HG02623 (cell line): ENCODE measurements around the gene NCSTN.
A peak's percentile ranks its signal among the peaks of the same experiment; 100 is the strongest.

Experiments
- ATAC-seq: cut with Tn5 transposase; IDR thresholded peaks from one replicate; pipeline ENCODE4 v1.9.1; 2021; ENCODE audit warnings: moderate library complexity; ENCODE audit not compliant: unreplicated experiment

The NCSTN gene

DNA sequence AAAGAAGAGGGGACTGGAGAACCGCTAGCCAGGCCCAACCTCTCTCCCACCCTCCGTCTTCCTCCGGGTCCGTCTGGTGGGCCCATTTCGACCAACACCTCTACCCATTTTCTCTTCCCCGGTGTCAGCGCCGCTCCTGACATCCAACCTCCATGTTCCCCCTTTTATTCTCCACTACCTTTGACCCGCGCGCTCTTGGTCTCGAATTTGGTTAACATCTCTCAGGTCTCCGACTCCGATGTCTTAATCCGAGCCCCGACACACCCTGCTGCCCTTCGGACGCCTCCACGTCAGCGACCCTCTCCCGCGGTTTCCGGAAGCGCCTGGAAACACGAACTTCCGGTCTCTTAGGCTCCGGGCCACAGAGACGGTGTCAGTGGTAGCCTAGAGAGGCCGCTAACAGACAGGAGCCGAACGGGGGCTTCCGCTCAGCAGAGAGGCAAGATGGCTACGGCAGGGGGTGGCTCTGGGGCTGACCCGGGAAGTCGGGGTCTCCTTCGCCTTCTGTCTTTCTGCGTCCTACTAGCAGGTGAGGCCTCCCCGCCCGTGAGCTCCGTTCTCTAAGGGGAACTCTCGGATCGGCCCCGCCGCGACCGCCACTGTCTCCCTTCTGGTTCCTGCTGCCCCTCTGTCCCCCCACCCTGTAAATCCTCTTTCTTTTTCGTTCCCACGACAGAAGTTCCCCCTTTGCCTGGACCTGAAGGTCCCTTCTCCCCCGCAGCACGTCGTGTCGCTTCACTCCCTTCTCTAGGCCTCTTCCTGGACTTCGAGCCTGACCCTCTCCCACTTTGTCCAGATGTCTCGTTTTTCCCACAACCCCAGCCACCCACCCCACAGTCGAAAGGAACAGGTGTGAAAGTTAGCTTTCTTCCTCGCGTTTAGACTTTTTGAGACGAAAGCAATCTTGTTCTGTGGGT lies at the start of gene NCSTN, which contains the start of gene COPA:
TSS of gene NCSTN (plus strand) at position 431 of the 917 bp plus-strand sequence. CDS start at position 445, 14 bp downstream.
TSS of gene COPA (minus strand) at position 298 of the 917 bp plus-strand sequence. CDS start at position 218, 80 bp downstream.
- peak; percentile 81 for ATAC-seq

DNA sequence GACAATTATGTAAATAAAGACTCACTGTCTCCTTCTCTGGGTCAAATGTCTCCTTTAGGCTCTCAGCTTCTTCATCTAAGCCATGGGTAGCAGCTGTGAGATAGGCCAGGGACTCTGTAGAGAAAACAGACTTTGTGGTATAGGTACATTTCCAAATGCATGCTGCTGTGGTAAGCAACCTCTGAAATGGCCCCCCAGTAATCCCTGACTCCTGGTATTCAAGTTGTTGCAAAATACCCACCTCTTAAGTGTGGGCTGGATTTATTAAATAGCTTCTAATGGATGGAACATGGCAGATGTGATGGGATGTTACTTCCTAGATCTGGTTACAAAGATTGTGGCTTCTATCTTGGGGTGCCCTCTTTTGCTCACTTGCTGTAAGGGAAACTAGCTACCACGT lies 47.1 kb upstream of the NCSTN start:
- ATAC-seq, result no peak

DNA sequence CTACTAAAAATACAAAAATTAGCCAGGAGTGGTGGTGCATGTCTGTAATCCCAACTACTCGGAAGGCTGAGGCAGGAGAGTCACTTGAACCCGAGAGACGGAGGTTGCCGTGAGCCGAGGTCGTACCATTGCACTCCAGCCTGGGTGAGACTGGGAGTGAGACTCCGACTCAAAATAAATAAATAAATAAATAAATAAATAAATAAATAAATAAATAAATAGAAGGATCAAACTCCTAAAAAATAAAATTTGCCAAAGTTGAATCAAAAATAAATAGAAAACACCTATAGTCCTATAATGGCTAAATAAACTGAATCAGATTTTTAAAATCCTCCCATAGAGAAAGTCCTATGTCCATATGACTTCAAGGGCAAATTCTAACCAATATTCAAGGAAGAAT lies 43.0 kb upstream of the NCSTN start:
- no peak for ATAC-seq

DNA sequence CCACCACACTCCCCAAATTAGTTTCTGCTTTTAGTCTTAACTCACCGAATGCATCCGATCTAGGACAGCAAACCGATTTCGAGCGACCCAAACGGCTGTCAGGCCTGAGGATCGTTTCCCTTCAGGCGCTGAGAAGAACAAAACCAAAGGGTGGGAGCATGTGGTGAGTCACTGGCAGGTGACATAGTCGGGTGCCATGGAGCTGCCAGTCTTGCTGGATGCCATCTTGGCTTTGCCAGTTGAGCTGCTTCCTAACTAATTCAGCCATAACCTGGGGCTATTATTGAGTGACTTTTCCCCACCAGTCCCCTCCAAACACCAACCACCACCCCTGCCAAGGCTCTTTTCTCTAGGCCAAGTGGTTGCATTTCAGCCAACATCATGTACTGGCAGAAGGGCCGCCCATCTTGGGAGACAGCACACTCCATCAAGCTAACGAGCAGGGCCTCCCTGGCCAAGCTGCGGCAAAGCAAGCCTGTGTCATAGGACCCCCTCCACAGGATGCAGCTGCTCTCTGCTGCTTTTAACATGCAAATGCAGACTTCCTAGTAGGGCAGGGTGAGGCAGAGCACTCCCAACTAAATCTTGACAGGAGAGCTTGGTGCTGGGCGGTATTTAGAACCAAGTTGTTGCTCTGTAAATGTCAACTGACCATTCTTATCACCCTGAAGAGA lies 35.9 kb upstream of the NCSTN start:
- ATAC-seq, result no peak

DNA sequence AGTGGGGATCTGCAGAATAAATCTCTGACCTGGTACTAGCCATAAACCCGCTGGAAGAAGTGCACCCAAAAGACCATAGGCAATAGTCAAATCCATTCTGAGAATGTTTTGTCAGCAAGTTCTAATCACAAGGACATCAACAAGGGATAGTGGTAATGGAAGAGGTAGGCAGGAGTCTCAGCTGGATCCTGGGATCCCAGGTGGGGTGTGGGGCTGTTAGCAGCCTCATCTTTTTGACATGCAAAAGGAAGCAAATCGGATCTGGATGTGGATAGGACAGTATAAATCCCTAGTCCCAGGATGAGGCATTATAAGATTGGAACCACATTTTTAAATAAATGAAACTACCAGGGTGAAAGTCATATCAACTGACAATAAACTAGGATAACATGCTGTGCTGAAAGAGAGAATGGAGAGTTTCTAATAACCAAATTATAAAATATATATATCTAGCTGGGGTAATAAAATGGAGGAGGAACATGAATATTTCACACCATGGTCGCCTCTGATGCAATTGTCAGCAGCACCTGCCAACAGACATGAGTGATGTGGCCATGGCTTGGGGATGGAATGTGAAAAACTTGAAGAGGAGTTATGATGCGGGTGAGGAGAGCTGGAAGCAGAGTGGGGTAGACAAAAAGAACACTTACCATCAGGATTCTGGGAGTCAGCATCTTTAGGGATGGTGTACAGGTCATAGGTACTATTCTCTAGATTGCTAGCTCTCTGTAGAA lies 34.6 kb upstream of the NCSTN start:
- ATAC-seq, result no peak

DNA sequence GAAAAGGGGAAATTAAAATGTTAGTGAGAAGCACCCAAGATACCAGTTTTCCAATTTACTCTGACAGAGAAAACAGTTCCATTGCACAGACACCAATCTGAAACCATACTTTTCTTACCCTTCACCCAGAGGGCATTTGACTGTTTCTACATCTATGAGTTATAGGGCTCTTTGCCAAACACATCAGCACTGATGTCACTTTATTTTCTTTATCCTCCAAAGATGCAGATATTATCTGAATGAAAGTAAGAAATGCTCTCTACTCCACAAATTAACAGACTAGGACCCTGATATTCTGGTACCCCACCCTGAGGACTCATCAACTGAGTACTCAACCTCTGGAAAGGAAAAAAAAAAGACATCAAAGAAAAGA lies 34.0 kb upstream of the NCSTN start:
- ATAC-seq, result no peak

DNA sequence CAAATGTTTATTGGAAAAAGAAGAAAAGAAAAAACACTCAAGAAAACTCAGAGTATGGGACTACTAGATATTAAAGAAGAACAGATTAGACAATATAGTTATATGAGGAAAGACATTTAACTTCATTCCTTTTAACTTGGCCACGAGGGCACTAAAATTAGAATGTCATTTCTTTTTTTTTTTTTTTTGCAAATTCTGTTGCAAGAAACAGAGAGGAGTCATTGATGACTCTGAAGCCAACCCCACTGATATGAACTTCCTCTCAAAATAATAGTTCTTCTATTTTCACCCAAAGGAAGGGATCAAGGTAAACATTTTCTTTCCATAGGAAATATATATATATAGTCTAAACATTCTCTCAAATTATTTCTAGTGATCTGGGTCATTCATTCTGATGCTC lies 33.6 kb upstream of the NCSTN start:
- no peak for ATAC-seq

DNA sequence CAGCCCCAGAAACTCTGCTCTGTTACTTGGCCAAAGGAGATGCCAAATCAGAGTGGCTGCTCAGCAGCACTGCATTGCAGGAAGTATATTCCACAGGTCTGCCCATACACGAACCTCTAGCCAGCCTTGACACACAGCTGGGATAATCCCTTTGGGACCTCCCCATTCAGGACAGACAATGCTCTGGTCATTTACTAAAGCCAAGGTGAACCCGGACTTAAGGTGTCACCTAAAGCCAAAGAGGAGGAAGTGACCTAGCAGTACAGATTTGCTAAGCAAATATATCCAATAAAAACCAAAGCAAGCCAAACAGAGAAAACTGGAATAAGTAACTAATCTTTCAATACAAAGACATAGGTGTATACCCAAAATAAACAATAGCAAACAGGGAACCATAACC lies 27.8 kb upstream of the NCSTN start:
- ATAC-seq, result no peak

DNA sequence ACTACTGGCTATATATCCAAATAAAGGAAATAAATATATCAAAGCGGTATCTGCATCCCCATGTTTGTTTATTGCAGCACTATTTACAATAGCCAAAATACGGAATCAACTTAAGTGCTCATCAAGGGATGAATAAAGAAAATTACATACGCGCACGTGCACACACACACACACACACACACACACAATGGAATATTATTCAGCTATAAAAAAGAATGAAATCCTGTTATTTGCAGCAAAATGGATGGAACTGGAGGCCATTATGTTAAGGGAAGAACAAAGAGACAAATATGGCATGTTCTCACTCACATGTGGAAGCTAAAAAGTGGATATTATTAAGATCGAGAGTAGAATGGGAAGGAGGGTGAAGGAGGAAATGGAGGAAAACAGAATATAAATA lies 20.4 kb upstream of the NCSTN start:
- no peak for ATAC-seq

DNA sequence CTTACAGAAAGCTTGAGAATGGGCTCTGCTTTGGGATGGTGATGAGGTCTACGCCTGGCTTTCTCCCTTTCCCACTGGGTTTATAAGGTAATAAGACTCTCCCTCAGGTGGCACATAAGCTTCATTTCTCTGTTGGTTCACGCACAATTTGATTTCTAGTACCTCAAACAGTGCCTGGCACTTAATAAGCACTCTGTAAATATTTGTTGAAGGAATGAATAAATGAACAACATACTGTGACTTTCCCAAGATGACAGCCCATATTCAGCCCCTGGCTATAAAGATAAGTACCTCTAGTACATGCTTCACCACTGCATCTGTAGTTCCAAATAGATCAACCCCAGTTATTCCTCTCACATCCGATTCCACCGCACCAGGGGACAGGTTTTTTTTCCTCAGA lies 17.9 kb upstream of the NCSTN start:
- ATAC-seq, result no peak

DNA sequence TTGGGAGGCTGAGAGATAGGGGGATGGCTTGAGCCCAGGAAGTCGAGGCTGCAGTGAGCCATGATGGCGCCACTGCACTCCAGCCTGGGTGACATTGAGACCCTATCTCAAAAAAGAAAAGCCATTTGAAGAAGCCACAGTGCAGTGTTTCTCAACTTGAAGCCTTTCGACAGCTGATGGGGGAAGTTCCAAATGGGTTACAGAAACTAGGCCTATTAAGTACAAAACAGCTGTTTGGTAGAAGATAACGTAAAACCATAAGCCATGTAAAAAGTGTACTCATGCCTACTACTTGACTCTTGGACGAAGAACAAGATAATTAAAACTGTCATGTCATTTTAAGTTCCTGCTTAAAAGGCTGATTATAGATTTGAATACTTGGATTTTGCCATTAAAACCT lies 16.8 kb upstream of the NCSTN start:
- ATAC-seq, result no peak

DNA sequence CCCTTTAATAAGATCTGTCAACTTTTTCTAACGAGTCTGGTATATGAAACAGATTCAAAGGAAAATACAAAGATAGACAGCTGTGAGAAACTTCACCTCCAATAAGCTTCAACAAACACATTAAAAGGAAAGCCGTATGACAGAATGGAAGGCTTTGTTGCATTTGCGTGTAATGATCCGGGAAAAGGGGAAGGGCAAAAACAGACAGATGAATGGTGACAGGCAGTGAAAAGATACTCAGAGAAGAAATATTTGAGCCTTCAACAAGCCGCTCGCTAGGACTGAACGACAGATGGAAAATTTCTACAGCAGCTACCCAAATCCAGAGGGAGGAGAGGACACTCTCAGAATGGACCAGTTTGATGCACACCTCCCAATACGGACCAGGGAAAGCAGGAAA lies 15.0 kb upstream of the NCSTN start:
- no peak for ATAC-seq

DNA sequence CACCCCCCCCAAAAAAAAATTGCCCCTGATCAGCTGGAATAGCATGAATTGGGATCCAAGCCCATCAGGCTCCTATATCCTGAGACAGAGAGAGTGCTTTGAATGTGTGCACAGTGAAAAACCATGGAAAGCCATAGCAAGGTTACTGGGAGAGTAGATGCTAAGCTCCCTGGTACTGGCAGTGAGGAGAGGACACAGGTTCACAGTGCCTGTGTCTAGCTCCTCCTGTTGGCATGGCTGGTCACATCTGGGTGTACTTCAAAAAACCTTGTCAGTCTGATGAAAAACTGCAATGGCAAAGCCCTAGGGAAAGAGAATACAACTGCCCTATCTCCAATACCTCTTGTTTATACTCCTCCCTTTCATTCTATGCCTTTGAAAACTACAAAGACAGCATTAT lies 13.1 kb upstream of the NCSTN start:
- ATAC-seq, result no peak

DNA sequence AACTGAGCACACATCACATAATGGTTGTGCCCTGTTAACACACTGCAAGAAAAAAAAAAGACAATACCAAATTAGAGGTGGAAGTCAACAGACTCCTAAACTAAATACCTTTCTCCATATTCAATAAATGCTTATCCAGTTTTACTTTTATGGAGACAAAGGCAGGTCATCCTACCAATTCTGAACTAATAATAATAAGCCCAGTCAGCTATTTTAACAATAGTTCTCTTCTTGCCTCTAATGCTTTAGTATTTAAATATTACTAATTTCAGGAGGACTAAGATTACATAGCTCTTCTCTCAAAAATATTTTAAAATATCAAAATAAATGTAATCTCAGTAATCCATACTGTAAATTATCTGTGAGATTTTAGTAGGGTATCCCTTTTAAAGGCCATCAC lies 10.7 kb upstream of the NCSTN start:
- ATAC-seq, result no peak

DNA sequence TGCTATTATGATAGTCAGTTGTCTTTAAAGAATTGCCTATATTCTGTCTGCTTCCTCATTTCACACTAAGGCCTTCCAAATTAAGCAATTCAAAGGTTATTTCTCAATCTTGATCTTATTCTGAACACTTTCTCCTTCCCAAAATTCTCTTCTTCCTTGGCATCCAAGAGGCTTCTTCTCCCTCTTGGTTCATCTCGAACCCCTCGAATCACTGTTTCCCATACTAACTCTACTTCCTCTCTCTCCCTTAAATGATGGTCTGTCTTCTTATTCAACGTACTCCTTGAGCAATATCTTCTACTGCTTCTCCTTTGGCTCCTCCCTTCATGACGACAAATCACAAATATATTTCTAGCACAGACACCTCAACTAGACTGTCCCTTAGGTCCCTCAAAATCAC lies 4.6 kb upstream of the NCSTN start:
- ATAC-seq, result no peak

DNA sequence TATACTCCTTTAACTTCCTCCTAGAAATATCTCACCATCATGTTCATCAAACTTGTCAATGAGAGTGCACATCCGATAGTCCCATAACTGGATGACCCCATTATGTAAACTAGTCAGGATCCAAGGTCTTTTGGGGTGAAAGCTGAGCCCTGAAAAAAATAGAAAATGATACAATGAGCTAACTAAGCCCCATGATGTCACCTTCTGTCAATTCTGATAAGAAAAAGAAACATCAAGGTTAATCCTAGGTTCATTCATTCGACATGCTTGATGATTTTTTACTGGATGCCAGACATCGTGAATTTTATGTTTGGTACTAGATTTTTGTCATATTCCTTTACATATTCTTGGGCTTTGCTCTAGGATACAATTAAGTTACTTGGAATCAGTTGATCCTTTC lies 3.0 kb upstream of the NCSTN start:
- no peak for ATAC-seq

DNA sequence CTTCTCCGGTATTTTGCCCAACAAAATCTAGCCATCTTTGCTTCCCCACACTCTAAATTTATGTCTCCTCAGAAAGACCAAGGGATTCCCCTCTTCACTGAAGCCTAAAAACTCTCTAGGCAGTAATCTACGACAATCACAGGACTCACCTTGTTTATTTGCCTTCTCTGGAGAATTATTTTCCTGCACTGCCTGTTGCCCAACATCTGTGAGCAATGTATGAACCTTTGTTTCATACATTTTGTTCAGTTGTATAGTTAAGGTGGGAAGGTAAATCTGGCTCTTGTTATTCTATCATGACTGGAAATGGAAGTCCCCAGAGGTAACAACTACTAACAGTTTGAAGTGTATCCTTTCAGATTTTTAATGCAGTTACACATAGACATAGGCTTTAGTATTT lies 2.3 kb upstream of the NCSTN start:
- no peak for ATAC-seq

DNA sequence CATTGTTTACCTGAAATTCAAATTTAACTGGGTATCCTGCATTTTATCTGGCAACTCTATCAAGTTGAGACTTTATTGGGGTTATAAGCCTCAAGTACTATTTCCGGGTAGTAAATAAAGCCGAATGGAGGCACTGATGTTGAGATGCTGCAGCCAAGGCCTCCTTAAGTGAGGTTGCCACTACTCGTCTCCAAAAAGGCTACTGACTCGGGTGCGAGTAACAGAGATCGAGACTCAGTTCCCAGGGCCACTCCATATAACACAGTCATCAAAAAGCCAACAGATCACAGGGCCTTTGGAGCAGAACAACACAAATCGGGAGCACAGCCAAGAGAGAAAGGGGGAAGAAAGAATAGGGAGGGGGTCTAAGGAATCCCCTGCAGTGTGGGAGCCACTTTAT lies 657 bp upstream of the NCSTN start:
- no peak for ATAC-seq

DNA sequence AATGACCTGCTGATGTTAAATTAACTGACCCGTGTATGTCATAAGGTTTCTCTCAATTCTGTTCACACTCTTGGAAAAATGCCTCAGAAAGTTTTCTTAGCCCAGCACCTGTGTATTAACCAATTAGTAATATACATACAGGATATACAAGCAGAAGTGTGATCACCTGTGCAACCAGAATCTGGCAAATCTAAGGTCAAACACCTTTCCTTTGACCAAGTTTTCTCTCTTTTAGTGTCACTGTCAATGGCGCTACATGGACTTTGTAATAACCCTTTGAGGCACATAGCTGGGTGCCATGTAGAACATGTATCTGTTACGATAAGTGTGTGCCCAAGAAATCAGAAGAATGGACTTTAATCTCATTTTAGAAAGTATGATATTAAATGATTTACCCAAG lies 1.1 kb downstream of the NCSTN start:
- ATAC-seq, result no peak

DNA sequence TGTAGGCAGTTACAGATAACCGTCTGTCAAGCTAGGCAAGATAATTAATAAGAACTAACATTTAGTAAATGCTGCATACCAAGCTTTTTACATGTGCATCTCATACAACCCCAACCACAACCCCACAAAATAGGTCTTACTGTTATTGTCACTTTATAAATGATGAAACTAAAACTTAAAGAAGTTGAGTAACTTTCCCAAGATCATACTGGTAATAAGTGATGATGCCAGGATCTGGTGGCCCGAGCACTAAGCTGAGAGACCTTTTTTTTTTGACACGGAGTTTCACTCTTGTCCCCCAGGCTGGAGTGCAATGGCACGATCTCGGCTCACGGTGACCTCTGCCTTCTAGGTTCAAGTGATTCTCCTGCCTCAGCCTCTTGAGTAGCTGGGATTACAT lies 1.8 kb downstream of the NCSTN start:
- ATAC-seq, result no peak

DNA sequence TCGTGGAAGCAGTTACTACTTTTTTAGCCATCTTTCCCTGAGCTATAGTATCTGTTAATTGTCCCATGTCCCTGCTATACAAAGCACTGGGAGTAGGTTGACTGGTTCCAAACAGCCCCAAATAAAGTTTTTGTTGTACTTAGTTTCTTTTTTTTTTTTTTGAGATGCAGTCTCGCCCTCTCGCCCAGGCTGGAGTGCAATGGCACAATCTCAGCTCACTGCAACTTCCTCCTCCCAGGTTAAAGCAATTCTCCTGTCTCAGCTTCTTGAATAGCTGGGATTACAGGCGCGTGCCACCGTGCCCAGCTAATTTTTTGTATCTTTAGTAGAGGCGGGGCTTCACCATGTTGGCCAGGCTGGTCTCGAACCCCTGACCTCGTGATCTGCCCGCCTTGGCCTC lies 3.3 kb downstream of the NCSTN start:
- no peak for ATAC-seq

DNA sequence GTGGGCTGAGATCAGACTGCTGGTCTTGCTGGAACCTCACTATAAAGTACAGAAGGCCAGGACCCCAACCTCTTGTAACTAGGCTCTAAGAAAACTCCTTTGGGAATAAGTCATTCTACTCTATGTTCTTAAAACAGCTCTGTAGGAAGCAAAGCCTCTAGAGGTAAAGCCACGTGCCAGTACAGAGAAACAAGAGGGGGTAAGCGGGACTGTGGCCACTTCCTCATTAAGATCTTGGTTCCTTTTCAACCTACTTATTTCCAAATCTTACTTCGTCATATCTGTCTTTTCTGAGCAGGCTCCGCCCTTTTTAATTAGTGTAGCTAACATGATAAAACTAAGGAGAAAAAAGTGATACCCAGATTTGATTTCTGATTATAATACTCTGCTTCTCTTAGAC lies 3.8 kb downstream of the NCSTN start:
- ATAC-seq, result peak; percentile 32
